Measurements from ENCODE around the gene ZNF398. TPM values are rescaled to one million over a fixed set of nuclear protein-coding genes. Genes with fewer than 3 reads are reported as not detected.

ZNF398 gene
- total and polyA plus RNA-seq, 2 of the 13 experiments (the other 11 are each of a cell fraction or from before 2014, with no cell fraction given), result 3.0 to 8.9 TPM

GRCh38 chr7:149218469-149219420 is 71.5 kb downstream of the ZNF398 start:
- 0 out of 2 replicates have a peak, but pooled peaks cover 3% of the 10 kb centered on the region for H4K20me1 ChIP-seq (ENCODE audit: insufficient read depth, low read length)
- H3K4me2 ChIP-seq (ENCODE audit: low read depth, low read length), result no peak overlapping the region
- 97% methylated on average over 10 of the region's 10 CpGs for WGBS (ENCODE audit: low lambda C conversion rate)
- no peaks in the 10 kb centered on the region for H3K79me2 ChIP-seq (ENCODE audit: insufficient read depth, low read length)
- no TSS peak for BruUV-seq (replicated peaks)
- no peak overlapping the region for H3K4me3 ChIP-seq (replicated peaks in 1 of 3; ENCODE audit: insufficient read depth in 1 of 3, low read depth in 2 of 3, low read length in 3 of 3)
- ChIA-PET POLR2A (no interaction called here), CTCF (ENCODE audit: low intra/inter-chr PET ratio, low total read pairs) (no interaction called here)
- no peak for TF ChIP-seq THYN1 (CRISPR knock-in tag; IDR thresholded peaks at IDR 0.05; ENCODE audit: borderline replicate concordance, low read depth)
- no peak for TF ChIP-seq PAXIP1 (CRISPR knock-in tag; conservative IDR thresholded peaks at IDR 0.05)
- TF ChIP-seq ZSCAN21 (CRISPR knock-in tag; IDR thresholded peaks at IDR 0.05; ENCODE audit: borderline replicate concordance), result no peak
- no peak for TF ChIP-seq ARNT (IDR thresholded peaks at IDR 0.05)
- TF ChIP-seq NFKBIZ (CRISPR knock-in tag; IDR thresholded peaks at IDR 0.05), result no peak
- no peak for TF ChIP-seq ATAD3A (CRISPR knock-in tag; IDR thresholded peaks at IDR 0.05)
- TF ChIP-seq ZNF777 (CRISPR knock-in tag; IDR thresholded peaks at IDR 0.05), result no peak
- no peak for TF ChIP-seq NFAT5 (CRISPR knock-in tag; IDR thresholded peaks at IDR 0.05)
- no peak for TF ChIP-seq ZNF710 (CRISPR knock-in tag; IDR thresholded peaks at IDR 0.05; ENCODE audit: borderline replicate concordance)
- no peak for TF ChIP-seq GZF1 (CRISPR knock-in tag; IDR thresholded peaks at IDR 0.05)
- TF ChIP-seq ZBTB14 (CRISPR knock-in tag; IDR thresholded peaks at IDR 0.05), result no peak
- no peaks in the 10 kb centered on the region for H3K4me1 ChIP-seq (ENCODE audit: insufficient read depth, low read length)
- no peak overlapping the region for H2AFZ ChIP-seq (ENCODE audit: low read length)
- no peak for ATAC-seq
- no peak for DNase-seq (ENCODE audit: low spot score)
- FAIRE-seq, result no peak
- in situ Hi-C loops (cut with HindIII; ENCODE audit: extremely low pct_ligation_motif_present, low pct_unique_long_range_greater_than_20kb), result no loop called here
- intact Hi-C loops (cut with micrococcal nuclease; ENCODE audit: unreplicated experiment), result no loop called here
- H3K36me3 ChIP-seq (replicated peaks in 1 of 2; ENCODE audit: control insufficient read depth in 1 of 2, insufficient read depth in 2 of 2, low read length in 2 of 2), result peaks cover 19 to 79% of the 10 kb centered on the region in 2 experiments
- no peaks in the 10 kb centered on the region for H3K9me3 ChIP-seq (ENCODE audit: low read length)
- no peak overlapping the region for H3K9ac ChIP-seq (ENCODE audit: insufficient read depth, low read depth, low read length)
- H3K27ac ChIP-seq (ENCODE audit: extremely low read length, insufficient read depth, low read length), result no peak overlapping the region
- H3K27me3 ChIP-seq (ENCODE audit: control insufficient read depth in 1 of 2, insufficient read depth in 2 of 2, low read length in 2 of 2), result no peaks in the 10 kb centered on the region
